GM10847 (cell line): ENCODE measurements around the gene ICAM2.

Experiments
- POLR2A ChIP-seq: IDR thresholded peaks from 2 replicates; pipeline ENCODE4 v1.6.1; 2011; ENCODE audit not compliant: insufficient read length; ENCODE audit errors: extremely low read depth

The ICAM2 gene

DNA sequence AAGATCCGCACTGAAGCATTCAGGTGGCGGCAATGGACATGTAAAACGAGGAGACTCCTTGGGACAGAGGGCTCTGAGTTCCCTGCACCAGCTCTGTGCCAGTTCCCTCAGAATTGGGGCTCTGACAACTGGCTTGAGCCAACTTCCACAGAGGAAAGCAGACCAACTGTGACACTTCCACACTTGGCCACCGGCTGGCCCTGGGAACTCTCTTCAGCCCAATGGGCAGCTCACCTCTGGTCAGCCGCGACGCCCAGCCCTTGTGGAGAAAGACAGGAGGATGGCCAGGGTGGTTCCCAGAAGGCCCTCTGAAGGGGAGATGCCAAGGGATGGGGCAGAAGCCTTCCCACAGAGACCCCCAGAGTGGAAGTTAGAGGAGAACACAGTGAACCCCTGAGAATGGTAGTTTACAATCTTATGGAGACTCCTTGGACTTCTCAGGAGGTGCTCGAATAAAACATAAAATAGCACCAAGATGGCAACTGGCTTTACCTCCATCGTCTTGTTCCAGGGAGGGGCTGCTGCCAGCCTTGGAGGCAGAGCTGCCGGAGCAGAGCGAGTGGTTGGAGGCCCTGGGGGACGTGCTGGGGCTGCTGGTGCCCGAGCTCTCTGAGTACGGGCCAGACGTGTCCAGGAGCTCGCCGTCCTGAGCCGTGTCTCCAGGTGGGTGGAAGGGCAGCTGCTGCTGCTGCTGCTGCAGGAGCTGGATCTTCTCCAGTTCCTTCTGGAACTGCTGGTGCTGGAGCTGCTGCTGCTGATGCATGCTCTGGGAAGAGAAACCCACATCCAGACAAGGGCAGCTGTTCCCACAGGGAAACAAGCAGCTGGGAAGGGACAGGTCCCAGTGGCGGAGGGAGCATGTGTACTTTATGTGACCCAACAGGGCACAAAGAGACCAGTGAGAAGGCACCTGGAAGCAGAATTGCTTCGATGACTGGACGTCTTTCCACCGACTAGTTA, 35.0 kb upstream of the ICAM2 start:
- no peak for TF ChIP-seq POLR2A

DNA sequence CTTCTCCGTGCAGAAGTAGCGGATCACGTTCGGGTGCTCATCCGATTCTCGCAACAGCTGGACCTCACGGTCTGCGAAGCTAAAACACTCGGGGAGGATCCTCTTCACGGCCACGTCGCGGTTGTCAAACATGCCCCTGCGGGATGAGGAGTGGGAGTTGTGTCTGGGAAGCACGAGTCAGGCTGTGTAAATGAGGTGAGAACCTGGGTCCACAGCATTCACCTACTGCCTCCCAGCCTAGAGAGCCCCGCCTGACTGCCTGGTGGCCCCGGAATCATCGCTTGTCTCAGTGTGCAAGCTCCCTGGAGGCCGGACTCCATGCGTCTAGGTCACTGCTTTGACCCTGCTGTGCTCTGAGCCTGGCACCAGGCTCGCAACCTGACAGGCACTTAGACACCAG, 33.9 kb upstream of the ICAM2 start:
- TF ChIP-seq POLR2A: no peak

DNA sequence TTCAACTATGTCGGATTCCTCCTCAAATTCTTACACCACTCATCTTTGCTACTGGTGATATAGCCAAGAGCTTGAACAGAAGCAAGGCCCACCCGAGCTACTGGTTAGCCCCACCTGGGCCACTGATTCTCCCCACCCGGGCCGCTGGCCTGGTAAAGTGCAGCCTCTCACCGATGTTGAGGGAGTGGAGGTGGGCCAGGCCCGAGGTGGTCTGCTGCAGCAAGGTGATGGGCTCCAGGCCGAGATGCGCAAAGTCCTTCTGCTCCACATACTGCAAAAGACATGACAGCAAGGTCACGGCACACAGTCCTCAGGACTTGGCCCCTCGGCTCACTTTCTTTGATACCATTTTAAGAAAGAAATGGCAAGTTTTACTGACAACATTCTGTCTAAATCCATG, 32.7 kb upstream of the ICAM2 start:
- no peak for TF ChIP-seq POLR2A

DNA sequence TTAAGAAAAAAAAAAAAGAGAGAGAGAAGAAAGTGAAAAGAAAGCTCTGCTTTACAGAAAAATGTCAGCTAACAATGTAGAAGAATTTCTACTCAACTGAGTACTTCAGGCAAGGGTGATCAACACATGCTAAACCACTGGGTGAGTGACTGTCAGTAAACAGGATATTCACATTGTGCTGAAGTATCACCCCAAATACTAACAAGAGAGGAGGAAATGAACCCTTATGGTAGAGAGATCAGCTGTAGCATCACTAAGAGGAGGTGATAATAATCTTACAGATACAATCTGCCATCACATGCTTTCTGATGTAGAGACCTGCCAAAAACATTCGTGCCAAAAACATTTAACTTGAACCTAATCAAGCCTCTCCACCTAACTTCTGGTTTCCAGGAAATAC, 30.7 kb upstream of the ICAM2 start:
- TF ChIP-seq POLR2A: no peak

DNA sequence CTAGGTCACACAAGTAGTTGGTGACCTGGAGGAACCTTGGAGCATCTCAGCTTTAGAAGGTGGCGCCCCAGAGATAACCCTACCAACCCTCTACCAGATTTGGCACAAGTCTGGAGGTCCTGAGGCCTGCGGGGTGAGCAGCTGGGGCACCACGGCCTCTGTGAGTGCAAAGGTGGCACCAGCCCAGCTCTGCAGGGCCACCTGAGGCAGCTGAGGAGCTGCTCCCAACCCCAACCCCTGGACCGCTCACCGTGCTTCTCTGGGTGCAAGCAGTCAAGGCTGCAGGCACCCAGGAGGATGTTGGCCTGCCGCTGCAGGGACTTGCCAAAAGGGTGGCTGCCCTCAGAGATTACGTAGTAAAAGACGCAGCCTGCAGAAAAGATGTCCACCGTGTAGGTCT, 28.4 kb upstream of the ICAM2 start:
- TF ChIP-seq POLR2A: no peak

DNA sequence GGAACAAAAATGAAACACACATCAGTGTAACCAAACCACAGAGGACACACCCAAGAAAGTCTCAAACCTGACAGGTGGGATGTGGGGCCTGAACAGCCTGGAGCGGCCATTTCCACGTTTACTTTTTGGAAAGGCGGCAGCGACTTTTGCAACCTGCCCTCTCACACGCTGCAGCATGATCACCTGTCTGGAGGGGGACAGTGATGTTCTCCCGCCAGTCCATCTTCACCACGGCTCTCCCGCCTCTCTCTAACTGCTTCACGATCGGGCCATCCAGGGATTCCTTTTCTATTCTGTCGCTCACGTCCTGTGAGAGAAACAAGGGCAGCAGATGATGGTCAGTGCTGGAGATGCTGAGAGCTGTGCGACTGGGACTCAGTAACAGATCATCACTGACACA, 24.7 kb upstream of the ICAM2 start:
- TF ChIP-seq POLR2A: no peak

DNA sequence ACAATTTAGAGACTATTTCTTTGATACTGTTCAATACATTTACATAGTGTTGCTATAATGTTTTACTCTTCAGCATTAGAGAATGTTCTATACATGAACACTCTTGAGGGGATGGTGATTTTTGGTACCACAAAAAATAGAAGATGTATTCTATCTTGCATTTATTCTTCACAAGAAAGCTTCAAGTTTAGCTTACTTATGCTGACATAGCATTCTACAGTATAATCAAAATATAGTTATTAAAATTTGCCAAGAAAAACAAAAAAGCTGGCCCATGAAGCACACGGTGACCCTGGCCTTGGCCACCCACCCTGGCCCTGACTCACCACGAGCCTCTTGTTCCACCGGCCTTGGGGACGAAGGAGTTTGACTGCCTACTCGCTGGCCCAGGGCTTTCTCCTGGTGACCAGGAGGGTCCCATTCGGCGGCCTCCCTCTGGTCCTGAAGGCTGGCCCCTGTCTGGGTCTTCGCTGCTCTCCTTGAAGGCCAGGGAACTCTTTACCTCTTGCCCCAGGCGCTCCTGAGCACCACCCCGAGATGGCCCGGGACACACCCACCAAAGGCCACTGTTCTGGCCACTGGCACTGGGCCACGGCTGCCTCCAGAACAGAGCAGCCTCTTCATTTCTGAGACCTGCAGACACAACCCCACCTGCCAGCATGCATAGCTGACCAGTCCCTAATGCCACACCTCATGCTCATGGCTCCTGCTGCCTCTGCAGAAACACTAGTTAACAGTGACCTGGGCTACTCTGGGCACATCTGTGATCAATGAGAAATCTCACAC, 22.5 kb upstream of the ICAM2 start:
- TF ChIP-seq POLR2A: no peak

DNA sequence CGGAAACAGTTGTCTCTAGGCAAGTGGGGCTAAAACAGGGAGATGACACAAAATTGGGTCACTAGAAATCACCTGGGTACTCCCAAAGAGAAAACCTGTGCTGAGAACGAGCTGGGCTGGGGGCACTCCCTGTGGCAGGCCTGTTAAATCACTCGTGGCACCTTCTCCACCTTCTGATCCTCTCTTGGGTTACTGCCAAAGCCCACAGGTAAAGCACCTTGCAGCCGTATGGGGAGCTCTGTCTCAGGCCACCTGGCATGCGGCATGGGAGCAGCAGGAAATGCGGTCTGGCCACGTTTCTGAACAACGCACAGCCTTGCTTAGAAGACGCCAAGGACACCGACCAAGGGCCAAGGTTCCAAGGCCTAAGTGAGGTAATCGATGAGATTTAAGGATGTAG, 21.5 kb upstream of the ICAM2 start:
- no peak for TF ChIP-seq POLR2A

DNA sequence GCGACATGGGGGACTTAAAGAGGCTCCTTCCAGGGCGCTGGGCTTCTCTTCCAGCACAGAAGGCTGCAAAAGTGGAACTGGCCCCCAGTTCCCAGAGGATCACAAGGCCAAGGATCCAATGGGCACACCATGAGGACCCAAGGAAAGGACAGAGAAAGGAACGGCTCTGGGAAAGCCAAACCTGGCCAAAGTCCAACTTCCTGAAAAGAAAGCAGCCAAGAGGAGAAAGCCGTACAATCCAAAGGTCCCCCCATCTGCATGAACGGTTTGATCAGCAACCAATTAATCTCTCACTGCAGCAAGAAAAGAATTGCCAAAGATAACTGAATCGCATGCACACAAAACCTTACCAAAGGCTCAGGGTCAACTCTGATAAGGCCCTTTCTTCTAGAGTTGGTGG, 19.8 kb upstream of the ICAM2 start:
- TF ChIP-seq POLR2A: no peak

DNA sequence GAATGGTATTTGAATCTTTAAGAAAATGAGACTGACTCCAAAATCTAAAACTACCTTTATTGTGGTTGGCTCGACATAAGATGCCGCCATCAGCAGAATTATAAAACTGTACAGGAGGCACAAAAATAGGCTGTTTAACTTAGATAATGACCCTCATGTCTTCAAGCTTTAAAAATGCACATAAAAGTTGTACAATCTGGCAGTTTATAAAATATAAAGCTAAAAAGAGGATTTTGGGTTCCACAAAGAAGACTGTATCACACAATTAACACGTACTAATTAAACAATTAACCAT, 18.6 kb upstream of the ICAM2 start:
- TF ChIP-seq POLR2A: no peak

DNA sequence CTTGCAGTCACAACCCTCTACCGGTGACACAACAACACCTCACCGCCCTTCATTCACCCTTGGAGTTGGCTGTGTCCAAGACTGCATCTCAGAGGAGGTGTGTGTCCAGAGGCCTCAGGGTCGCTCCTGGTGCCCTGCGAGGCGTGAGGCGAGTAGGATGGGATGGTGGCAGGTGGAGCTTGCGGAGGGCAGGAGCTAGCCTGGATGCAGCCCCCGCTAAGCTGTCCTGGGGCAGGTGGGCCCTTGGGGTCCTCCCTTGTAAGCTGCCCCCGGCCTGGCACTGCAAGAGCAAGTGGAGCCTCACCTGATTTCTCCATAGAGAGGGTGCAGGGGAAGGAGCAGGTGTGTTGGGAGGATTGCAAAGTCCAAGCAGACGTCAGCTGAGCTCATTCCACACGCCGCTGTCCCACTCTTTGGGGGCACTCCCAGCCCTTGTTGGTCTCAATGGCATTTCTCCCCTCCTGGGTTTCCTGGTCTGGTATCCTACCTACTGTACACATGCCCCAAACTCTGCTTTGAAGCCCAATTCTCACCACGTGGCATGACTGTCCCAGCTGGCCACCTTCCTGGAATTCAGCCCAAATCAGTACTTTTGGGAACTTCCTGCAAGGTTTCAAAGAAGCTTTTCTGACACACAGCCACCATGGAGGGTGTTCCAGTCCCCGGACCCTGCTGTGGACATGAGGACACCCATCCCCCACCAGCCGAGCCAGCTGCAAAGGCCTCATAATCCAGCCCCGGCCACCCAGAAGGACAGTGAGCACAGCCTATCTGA, 18.1 kb upstream of the ICAM2 start:
- TF ChIP-seq POLR2A: no peak

DNA sequence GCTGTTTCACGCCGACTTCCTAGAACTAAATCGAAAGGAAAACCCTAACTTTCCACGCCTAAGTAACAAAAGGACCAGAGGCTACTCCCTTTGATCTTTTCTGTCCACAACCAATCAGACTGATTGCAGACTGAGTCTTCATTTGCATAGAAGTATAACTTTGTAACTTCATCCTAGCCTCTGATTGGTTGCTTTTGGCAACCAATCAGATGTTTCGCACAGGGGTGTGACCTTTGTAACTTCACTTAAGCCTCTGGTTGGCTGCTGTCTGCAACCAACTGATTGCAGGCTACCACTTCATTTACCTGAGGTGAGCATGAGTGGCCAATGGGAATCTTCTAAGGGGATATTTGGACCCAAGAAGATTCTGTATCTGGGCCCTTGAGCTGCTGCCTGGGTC, 17.4 kb upstream of the ICAM2 start:
- no peak for TF ChIP-seq POLR2A

DNA sequence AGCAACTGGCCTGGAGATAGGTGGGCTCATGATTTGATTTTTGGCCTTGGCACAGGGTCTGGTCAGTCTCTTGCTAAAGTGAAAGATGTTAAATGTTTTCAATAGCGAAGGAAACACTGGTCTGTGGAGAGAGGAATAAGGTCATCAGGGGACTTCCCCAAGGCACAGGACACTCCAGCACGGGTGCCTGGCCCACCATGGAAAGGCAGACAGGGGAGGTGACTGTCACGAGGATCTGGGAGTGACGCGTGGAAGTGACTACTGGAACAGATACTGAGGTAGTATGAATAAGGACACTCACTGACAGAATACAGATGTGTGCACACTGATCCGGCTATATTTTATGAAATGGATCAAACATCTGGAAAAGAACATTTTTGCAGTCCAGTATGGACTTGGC, 16.7 kb upstream of the ICAM2 start:
- TF ChIP-seq POLR2A: no peak

DNA sequence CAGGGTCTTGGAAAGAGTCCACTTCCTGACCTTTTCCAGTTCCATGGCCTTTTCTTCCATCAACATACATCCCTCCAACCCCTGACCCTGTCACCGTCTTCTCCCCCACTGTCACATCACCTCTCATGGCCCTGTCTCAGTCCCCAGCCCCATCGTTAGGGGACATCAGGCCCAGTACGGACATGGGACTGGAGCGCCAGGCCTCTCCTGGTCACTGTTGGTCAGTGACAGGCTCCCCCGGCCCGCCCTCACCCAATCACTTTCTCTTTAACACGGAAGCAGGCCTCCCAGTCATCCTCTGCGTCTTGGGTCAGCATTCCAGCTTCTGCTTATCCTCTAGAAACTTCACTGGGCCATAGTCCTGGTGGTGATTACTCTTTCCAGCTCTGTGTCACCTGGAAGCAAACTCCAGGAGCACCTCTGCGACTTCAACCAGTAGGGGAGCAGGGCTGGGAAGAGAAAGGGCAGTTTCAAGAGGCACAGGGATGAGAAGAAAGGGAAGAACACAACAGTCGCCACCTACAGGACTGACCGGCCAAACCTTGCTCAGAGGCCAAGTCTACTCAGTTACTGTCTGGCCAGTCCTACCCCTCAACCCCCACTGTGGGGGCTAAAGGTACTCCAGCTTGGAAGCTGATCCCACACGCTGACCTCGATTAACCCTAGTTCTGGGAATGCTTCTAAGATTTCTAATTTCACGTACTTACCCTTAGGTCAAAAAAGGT, 15.9 kb upstream of the ICAM2 start:
- no peak for TF ChIP-seq POLR2A

DNA sequence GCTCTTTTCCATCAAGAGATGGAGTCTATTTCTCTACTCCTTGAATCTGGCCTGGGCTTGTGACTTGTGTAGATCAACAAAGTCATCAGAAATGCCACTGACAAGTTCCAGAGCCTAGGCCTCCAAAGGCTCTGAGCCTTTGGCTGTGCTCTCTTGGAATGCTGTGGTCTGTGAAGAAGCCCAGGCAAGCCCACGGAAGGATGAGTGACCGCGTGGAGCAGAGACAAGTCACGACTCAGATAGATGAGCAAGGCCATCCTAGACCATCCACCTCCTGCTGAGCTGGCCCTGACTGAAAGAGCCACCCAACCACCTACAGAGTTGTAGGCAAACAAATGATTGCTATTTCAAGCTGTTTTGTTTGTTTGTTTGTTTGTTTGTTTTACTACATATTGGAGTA, 11.6 kb upstream of the ICAM2 start:
- no peak for TF ChIP-seq POLR2A
